Astrocyte (in vitro differentiated cells and primary cell): ENCODE data around the gene IL16.

Experiments used
- EZH2 ChIP-seq: IDR thresholded peaks from 2 replicates; pipeline ENCODE4 v1.6.1; 2012; ENCODE audit warnings: mild to moderate bottlenecking, low read length, inconsistent platforms; ENCODE audit not compliant: insufficient read depth
- TF ChIP-seq, protein P1 (sequence below): IDR thresholded peaks from 2 replicates; pipeline ENCODE4 v1.5.1; 2011; ENCODE audit warnings: low read depth, mild to moderate bottlenecking, inconsistent platforms, low read length, moderate library complexity; ENCODE audit not compliant: insufficient read depth

DNA sequence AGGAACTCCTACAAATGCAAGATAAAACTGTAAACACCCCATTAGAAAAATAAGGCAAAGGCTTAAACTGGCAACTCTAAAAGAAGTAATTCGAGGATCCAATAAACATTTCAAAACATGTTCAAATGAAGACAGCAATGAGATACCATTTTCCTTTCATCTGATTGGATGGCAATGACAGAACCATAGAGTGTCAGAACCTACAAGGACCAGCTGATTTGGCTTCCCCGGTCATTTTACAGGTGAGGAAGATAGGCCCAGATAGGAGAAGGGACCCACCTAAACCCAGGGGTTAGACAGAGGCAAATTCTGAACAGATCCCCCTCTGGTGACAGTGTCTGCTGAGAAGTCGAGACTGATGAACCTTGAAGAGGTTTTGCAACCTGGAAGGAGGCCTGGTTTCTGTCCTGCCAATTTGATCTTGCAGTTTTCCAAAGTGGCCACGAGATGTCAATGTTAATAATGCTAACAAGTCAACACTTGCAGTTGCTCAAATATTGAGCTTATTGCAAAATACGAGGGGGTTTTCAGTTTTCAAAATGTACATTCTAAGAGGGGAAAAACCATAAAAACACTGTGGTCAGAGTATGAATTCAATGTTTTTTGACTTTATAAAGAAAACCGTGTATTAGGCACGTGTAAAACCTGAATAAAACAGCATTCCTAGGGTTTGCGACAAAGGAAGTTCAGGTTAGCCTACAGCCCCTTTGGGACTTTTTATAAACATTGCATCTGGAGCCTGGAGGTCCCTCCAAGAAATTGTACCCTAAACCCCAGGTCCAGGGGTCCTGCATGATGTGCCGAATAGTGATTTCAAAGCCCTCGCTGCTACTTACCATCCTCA, 41.1 kb upstream of the IL16 start:
- TF ChIP-seq, protein P1, sequence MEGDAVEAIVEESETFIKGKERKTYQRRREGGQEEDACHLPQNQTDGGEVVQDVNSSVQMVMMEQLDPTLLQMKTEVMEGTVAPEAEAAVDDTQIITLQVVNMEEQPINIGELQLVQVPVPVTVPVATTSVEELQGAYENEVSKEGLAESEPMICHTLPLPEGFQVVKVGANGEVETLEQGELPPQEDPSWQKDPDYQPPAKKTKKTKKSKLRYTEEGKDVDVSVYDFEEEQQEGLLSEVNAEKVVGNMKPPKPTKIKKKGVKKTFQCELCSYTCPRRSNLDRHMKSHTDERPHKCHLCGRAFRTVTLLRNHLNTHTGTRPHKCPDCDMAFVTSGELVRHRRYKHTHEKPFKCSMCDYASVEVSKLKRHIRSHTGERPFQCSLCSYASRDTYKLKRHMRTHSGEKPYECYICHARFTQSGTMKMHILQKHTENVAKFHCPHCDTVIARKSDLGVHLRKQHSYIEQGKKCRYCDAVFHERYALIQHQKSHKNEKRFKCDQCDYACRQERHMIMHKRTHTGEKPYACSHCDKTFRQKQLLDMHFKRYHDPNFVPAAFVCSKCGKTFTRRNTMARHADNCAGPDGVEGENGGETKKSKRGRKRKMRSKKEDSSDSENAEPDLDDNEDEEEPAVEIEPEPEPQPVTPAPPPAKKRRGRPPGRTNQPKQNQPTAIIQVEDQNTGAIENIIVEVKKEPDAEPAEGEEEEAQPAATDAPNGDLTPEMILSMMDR, result peak; percentile 55
- TF ChIP-seq EZH2, result no peak
